Left ventricle myocardium superior (tissue), 1 donor: Measurements from ENCODE around the gene LRRC75B. TPM values are rescaled to one million over a fixed set of nuclear protein-coding genes. Genes with fewer than 3 reads are reported as not detected.
"Not testable (repeated sequence)": the region's sequence is repeated elsewhere in the genome, so short reads cannot be mapped to it uniquely, and the experiment has no call there.

Experiments used
- ATAC-seq: fragments of 200-7000 bp; cut with Tn5 transposase; one replicate; pipeline ENCODE4 v1.9.1; 2020; ENCODE audit warnings: mild to moderate bottlenecking, moderate library complexity
- DNase-seq: peaks from one replicate; pipeline ENCODE4 v3.0.0-alpha.2; 2020
- intact Hi-C: fragments of 100-400 bp; cut with micrococcal nuclease; formaldehyde crosslinking; loops from one replicate; pipeline ENCODE4 v1.11.0; 2022
- total RNA-seq: library from RNA; stranded (reverse); fragmentation: NEBNext Ultra II Directional; extraction: Animal tissue kit (Norgen Biotek cat#: 25700); gene quantifications from one replicate; pipeline ENCODE4 v1.2.1, GENCODE V29; 2021
- donor health status: DM: no; HTN: yes; CAD: no; lungs with severe emphysema.

LRRC75B gene
- total RNA-seq, 1 donor from 2014 or later, result 6.9 TPM

GRCh38 chr22:24566899-24567511 lies 25.9 kb downstream of the LRRC75B start:
- DNase-seq (no peak), ATAC-seq (no peak)
- intact Hi-C loops, result no loop called here

DNA sequence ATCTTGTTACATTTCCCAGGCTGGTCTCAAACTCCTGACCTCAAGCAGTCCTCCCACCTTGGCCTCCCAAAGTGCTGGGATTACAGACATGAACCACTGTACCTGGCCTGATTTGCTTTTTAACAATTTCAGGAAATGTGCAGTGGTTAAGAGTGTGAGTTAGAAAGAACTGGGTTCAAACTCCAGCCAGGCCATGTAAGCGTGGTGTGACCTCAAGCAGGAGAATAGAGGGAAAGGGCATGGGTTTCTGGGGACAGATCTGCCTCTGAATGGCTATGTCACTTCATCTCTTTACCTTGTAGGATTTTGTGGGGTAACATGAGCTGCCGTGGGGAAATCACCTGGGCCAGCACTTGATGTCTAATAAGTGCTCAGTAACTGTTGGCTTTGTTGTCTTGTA lies 27.8 kb downstream of the LRRC75B start:
- intact Hi-C loops, result no loop called here
- no peak for ATAC-seq
- no peak for DNase-seq

GRCh38 chr22:24564376-24565058 lies 28.4 kb downstream of the LRRC75B start:
- ATAC-seq (peak; percentile 91), DNase-seq (no peak)
- intact Hi-C loops, result no loop called here

- ATAC-seq (no peak), DNase-seq (no peak)
- intact Hi-C loops, result no loop called here
Measured at GRCh38 chr22:24563246-24563645, 29.6 kb downstream of the LRRC75B start.

- DNase-seq (no peak), ATAC-seq (no peak)
- intact Hi-C loops, result no loop called here
Measured at GRCh38 chr22:24559471-24559870, 33.4 kb downstream of the LRRC75B start.

- DNase-seq (peak; percentile 100), ATAC-seq (peak; percentile 87)
- intact Hi-C loops, result no loop called here
Measured at GRCh38 chr22:24555165-24556039, 37.5 kb downstream of the LRRC75B start, which contains the start of gene SNRPD3. SNRPD3 (plus strand) TSS chr22:24555999; CDS start chr22:24557675, 1,676 bp downstream.

- peak; percentile 2 for ATAC-seq
- DNase-seq, result peak; percentile 42
- intact Hi-C loops, result no loop called here
Measured at GRCh38 chr22:24554313-24555164, 38.3 kb downstream of the LRRC75B start, which contains the start of gene GUCD1. GUCD1 (minus strand) TSS chr22:24555138; CDS start chr22:24554991, 147 bp downstream.

DNA sequence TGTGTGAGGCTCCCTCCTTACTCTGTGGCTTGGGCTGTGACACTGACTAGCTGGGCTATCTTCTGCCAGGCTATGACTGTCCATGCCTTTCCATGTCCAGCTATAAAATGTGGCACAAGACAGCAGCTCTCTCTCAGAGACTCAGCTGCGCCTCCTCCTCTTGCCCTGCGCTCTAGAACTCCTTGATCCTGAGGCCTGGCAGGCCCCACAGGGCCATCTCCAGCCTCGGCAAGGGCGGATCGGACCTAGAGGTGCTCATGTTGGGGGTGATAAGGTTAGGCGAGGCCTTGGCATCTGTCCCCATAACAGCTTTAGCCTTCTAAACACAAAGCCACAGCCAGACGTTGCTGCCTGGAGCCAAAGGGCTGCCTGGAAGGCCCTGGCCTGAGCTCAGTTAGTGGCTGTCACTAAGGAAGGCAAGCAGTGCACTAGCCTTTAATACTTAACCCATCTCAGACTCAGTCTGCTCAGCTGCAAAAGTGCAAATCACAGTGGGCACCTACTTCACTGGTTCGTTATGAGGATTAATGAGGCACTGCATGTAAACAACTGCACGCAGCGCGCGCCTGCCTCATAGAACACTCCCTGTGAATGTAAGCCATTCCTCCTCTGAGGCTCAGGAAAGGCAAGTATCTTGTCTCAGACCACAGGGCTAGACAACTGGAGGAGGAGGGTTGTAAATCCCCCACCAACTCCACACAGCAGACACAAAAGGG lies 39.1 kb downstream of the LRRC75B start:
- ATAC-seq (peak; percentile 19), DNase-seq (peak; percentile 75)
- intact Hi-C loops, result no loop called here

GRCh38 chr22:24552503-24553286 lies 40.2 kb downstream of the LRRC75B start:
- intact Hi-C loops, DNase-seq, ATAC-seq: not testable (repeated sequence)

GRCh38 chr22:24550902-24551435 lies 41.9 kb downstream of the LRRC75B start:
- no peak for ATAC-seq
- intact Hi-C loops, result no loop called here
- no peak for DNase-seq

DNA sequence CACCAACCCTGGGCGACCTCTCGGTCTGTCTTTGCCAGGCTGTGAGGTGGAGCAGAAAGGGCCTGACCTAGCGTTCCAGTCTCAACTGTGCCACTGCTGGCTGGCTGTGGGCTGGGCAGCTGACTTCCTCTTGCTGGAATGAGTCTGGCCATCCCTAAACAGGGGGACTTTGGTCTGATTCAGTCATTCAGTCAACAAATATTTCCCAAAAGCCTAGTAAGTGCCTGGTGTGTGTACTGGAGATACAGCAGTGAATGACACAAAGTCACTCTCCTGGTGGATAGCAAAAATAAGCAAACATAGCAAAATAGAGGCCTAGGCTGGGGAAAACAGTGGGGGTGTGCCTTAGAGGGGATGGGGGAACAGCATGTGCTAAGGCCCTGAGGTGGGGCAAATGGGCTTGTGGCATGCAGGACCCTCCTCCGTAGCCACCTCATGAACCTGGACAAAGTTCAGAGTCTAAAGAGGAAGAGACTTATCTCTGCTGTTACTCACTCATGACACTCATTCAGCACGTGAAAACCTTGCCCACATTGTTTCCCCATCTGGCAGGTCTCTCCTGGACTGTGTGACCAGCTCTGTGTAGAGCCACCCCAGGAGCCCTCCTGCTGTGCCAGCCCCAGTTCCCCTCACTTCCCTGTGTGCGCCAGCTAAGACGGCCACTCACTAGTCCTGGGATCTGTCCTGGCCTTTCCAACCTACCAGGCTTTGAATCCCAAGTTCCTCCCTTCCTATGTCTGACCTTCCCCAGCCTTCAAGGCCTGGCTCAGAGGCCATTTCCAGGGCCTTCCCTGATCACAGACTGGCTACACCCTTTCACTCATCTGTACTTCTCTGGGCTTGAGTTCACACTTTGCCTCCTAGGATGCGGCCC lies 42.6 kb downstream of the LRRC75B start:
- ATAC-seq (no peak), DNase-seq (no peak)
- intact Hi-C loops, result no loop called here

GRCh38 chr22:24548812-24549211 lies 44.1 kb downstream of the LRRC75B start:
- no peak for ATAC-seq
- intact Hi-C loops, result no loop called here

GRCh38 chr22:24543679-24544243 lies 49.1 kb downstream of the LRRC75B start:
- intact Hi-C loops, result no loop called here
- DNase-seq, result peak; percentile 49
- ATAC-seq, result peak; percentile 15

More at GRCh38 chr22:24548812-24549211, 44.1 kb downstream of the LRRC75B start:
- DNase-seq, result no peak

DNA sequence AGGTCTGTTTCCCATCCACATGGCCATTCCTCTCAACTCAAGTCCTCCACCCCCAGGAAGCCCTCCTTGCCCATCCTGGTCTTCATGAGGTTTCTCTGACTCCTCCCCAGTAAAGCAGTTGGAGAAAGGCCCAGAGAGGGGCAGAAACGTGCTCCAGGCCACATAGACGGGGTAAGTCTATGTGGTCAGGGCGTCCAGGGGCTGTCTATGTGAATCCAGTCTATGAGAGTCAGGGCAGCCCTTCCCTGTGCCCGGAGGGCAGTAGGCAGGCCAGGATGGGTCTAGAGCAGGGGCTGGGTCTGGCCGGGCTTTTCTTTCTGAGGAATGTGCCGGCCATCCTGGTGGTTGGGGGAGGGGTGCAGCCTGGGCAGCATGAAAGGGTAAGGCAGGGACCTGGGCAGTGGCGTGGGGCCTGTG lies 49.7 kb downstream of the LRRC75B start:
- intact Hi-C loops, result no loop called here
- DNase-seq (no peak), ATAC-seq (peak; percentile 1)

DNA sequence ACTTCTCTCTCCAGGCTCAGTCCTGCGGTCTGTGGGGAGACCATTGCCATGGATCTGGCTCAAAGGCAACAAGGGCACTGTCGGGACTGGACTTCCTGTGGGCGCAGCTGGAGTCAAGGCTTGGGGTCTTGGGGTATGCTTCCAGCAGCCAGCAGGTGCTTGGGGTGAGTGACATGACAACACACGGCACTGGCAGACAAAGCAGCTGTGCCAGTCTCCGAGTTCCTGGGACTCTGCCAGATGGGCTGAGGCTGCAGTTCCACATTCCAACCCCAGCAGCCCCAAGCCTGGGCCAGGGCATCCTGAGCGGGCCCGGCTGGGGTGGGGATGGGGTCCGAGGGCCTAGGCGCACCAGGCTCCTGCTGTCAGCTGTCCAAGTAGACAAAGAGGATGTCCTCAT lies 50.2 kb downstream of the LRRC75B start:
- DNase-seq (peak; percentile 72), ATAC-seq (peak; percentile 79)
- intact Hi-C loops, result no loop called here
